Fibroblast of lung (primary cell): ENCODE measurements around the gene GABBR2.

Experiments
- EZH2 ChIP-seq: IDR thresholded peaks from 2 replicates; pipeline ENCODE4 v1.5.1; 2012; ENCODE audit warnings: low read length, control low read depth, mild to moderate bottlenecking; ENCODE audit errors: missing control alignments
- TF ChIP-seq, protein P1 (sequence below), 2 donors: IDR thresholded peaks in 1 of 2; conservative IDR thresholded peaks in 1 of 2; 1 replicate in 1 of 2; 2 replicates in 1 of 2; pipeline ENCODE4 v1.5.1; 2011 to 2012; ENCODE audit warnings: low read length in 2 of 2, control low read depth in 1 of 2, inconsistent platforms in 1 of 2, low read depth in 1 of 2, mild to moderate bottlenecking in 1 of 2

DNA sequence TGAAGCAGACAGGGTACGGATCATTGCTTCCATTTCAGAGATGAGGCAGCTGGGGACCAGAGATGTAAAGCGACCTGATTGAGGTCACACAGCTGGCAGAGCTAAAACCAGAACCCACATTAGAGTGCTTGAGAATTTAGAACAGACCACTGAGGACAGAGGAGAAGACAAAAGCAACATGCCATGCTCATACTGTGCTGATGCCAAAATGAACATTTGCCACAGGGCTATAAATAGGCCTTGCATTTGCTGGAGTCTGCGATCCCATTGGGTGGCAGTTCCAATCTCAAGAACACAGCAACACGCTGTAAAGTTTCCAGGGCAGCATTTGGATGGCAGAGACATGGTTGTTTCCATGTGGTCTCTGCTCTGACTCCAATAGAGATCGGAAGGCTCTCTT is 230.9 kb downstream of the GABBR2 start:
- TF ChIP-seq, protein P1, sequence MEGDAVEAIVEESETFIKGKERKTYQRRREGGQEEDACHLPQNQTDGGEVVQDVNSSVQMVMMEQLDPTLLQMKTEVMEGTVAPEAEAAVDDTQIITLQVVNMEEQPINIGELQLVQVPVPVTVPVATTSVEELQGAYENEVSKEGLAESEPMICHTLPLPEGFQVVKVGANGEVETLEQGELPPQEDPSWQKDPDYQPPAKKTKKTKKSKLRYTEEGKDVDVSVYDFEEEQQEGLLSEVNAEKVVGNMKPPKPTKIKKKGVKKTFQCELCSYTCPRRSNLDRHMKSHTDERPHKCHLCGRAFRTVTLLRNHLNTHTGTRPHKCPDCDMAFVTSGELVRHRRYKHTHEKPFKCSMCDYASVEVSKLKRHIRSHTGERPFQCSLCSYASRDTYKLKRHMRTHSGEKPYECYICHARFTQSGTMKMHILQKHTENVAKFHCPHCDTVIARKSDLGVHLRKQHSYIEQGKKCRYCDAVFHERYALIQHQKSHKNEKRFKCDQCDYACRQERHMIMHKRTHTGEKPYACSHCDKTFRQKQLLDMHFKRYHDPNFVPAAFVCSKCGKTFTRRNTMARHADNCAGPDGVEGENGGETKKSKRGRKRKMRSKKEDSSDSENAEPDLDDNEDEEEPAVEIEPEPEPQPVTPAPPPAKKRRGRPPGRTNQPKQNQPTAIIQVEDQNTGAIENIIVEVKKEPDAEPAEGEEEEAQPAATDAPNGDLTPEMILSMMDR (conservative IDR thresholded peaks at IDR 0.05 in 1 of 2, IDR thresholded peaks at IDR 0.05 in 1 of 2; ENCODE audit: low read depth in 1 of 2, low read length in 2 of 2), result no peak
- TF ChIP-seq EZH2, result no peak
